ENCODE measurements around the gene HERC6.

HERC6 gene

GRCh38 chr4:88456670-88457306 lies 78.1 kb downstream of the HERC6 start, which contains the start of gene HERC5 (continued):
- TF ChIP-seq ZNF843 (tag by site-specific recombination; IDR thresholded peaks at IDR 0.05): peak; percentile 59; the same call in 1 of the 2 replicates
- 0 out of 2 replicates have a peak, but pooled peaks have one; percentile 40 for TF ChIP-seq ZNF830 (tag by site-specific recombination; IDR thresholded peaks at IDR 0.05; ENCODE audit: low read depth)
- TF ChIP-seq ZNF341 (tag by site-specific recombination; IDR thresholded peaks at IDR 0.05; ENCODE audit: low read depth): peak; percentile 96
- TF ChIP-seq ZNF600 (tag by site-specific recombination; IDR thresholded peaks at IDR 0.05): peak; percentile 83
- TF ChIP-seq, protein P1, sequence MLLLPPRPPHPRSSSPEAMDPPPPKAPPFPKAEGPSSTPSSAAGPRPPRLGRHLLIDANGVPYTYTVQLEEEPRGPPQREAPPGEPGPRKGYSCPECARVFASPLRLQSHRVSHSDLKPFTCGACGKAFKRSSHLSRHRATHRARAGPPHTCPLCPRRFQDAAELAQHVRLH (tag by site-specific recombination; IDR thresholded peaks at IDR 0.05): 0 out of 2 replicates have a peak, but pooled peaks have one; percentile 32
- 0 out of 2 replicates have a peak, but pooled peaks have one; percentile 58 for TF ChIP-seq ZNF624 (tag by site-specific recombination; IDR thresholded peaks at IDR 0.05)
- no peak for TF ChIP-seq ZSCAN23 (tag by site-specific recombination; IDR thresholded peaks at IDR 0.05)
- TF ChIP-seq KLF10 (tag by site-specific recombination; IDR thresholded peaks at IDR 0.05): peak; percentile 93
- TF ChIP-seq, protein P2, sequence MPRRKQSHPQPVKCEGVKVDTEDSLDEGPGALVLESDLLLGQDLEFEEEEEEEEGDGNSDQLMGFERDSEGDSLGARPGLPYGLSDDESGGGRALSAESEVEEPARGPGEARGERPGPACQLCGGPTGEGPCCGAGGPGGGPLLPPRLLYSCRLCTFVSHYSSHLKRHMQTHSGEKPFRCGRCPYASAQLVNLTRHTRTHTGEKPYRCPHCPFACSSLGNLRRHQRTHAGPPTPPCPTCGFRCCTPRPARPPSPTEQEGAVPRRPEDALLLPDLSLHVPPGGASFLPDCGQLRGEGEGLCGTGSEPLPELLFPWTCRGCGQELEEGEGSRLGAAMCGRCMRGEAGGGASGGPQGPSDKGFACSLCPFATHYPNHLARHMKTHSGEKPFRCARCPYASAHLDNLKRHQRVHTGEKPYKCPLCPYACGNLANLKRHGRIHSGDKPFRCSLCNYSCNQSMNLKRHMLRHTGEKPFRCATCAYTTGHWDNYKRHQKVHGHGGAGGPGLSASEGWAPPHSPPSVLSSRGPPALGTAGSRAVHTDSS (tag by site-specific recombination; IDR thresholded peaks at IDR 0.05): no peak
- TF ChIP-seq, protein P3, sequence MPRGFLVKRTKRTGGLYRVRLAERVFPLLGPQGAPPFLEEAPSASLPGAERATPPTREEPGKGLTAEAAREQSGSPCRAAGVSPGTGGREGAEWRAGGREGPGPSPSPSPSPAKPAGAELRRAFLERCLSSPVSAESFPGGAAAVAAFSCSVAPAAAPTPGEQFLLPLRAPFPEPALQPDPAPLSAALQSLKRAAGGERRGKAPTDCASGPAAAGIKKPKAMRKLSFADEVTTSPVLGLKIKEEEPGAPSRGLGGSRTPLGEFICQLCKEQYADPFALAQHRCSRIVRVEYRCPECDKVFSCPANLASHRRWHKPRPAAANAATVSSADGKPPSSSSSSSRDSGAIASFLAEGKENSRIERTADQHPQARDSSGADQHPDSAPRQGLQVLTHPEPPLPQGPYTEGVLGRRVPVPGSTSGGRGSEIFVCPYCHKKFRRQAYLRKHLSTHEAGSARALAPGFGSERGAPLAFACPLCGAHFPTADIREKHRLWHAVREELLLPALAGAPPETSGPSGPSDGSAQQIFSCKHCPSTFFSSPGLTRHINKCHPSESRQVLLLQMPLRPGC (tag by site-specific recombination; IDR thresholded peaks at IDR 0.05): 0 out of 2 replicates have a peak, but pooled peaks have one; percentile 23
- TF ChIP-seq, protein P4, sequence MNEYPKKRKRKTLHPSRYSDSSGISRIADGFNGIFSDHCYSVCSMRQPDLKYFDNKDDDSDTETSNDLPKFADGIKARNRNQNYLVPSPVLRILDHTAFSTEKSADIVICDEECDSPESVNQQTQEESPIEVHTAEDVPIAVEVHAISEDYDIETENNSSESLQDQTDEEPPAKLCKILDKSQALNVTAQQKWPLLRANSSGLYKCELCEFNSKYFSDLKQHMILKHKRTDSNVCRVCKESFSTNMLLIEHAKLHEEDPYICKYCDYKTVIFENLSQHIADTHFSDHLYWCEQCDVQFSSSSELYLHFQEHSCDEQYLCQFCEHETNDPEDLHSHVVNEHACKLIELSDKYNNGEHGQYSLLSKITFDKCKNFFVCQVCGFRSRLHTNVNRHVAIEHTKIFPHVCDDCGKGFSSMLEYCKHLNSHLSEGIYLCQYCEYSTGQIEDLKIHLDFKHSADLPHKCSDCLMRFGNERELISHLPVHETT (tag by site-specific recombination; IDR thresholded peaks at IDR 0.05): peak; percentile 59
- peak; percentile 82 for TF ChIP-seq OSR2 (tag by site-specific recombination; IDR thresholded peaks at IDR 0.05)
- TF ChIP-seq SCRT1 (tag by site-specific recombination; IDR thresholded peaks at IDR 0.05; ENCODE audit: borderline replicate concordance): peak; percentile 97
- TF ChIP-seq ZBTB10 (tag by site-specific recombination; IDR thresholded peaks at IDR 0.05): peak; percentile 72; the same call in 1 of the 2 replicates
- peak; percentile 85 for TF ChIP-seq ZNF629 (tag by site-specific recombination; IDR thresholded peaks at IDR 0.05)
- TF ChIP-seq ZNF366 (tag by site-specific recombination; conservative IDR thresholded peaks at IDR 0.05): peak; percentile 96
- TF ChIP-seq ZNF121 (tag by site-specific recombination; IDR thresholded peaks at IDR 0.05): 0 out of 2 replicates have a peak, but pooled peaks have one; percentile 18
- peak; percentile 57; the same call in 1 of the 2 replicates for TF ChIP-seq ZNF558 (tag by site-specific recombination; IDR thresholded peaks at IDR 0.05)
- peak; percentile 79 for TF ChIP-seq KLF17 (tag by site-specific recombination; IDR thresholded peaks at IDR 0.05)
- peak; percentile 99 for TF ChIP-seq KLF9 (tag by site-specific recombination; IDR thresholded peaks at IDR 0.05; ENCODE audit: low read depth)
- TF ChIP-seq SALL2 (tag by site-specific recombination; IDR thresholded peaks at IDR 0.05; ENCODE audit: borderline replicate concordance): no peak
- TF ChIP-seq PRDM1 (tag by site-specific recombination; IDR thresholded peaks at IDR 0.05): peak; percentile 96
- peak; percentile 77 for TF ChIP-seq ZNF777 (tag by site-specific recombination; IDR thresholded peaks at IDR 0.05; ENCODE audit: borderline replicate concordance)
- TF ChIP-seq ZNF548 (tag by site-specific recombination; IDR thresholded peaks at IDR 0.05): no peak
- TF ChIP-seq, protein P5, sequence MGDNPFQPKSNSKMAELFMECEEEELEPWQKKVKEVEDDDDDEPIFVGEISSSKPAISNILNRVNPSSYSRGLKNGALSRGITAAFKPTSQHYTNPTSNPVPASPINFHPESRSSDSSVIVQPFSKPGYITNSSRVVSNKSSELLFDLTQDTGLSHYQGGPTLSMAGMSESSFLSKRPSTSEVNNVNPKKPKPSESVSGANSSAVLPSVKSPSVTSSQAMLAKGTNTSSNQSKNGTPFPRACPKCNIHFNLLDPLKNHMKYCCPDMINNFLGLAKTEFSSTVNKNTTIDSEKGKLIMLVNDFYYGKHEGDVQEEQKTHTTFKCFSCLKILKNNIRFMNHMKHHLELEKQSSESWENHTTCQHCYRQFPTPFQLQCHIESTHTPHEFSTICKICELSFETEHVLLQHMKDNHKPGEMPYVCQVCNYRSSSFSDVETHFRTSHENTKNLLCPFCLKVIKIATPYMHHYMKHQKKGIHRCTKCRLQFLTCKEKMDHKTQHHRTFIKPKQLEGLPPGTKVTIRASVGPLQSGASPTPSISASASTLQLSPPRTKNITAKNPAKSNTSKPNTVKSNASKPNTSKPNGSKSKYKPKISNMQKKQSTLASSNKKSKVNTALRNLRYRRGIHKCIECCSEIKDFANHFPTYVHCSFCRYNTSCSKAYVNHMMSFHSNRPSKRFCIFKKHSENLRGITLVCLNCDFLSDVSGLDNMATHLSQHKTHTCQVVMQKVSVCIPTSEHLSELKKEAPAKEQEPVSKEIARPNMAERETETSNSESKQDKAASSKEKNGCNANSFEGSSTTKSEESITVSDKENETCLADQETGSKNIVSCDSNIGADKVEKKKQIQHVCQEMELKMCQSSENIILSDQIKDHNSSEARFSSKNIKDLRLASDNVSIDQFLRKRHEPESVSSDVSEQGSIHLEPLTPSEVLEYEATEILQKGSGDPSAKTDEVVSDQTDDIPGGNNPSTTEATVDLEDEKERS (tag by site-specific recombination; IDR thresholded peaks at IDR 0.05): no peak
- TF ChIP-seq, protein P6, sequence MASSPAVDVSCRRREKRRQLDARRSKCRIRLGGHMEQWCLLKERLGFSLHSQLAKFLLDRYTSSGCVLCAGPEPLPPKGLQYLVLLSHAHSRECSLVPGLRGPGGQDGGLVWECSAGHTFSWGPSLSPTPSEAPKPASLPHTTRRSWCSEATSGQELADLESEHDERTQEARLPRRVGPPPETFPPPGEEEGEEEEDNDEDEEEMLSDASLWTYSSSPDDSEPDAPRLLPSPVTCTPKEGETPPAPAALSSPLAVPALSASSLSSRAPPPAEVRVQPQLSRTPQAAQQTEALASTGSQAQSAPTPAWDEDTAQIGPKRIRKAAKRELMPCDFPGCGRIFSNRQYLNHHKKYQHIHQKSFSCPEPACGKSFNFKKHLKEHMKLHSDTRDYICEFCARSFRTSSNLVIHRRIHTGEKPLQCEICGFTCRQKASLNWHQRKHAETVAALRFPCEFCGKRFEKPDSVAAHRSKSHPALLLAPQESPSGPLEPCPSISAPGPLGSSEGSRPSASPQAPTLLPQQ (tag by site-specific recombination; IDR thresholded peaks at IDR 0.05): peak; percentile 75

All from HEK293 (cell line).